Neural progenitor cell (in vitro differentiated cells): ENCODE results near the gene TUBGCP4. TPM values are rescaled to one million over a fixed set of nuclear protein-coding genes. Genes with fewer than 3 reads are reported as not detected.
A peak's percentile ranks its signal among the peaks of the same experiment; 100 is the strongest.

Experiments
- DNase-seq: peaks from one replicate; pipeline ENCODE4 v3.0.0-alpha.2; 2016; ENCODE audit warnings: low spot score
- H2AFZ ChIP-seq: fragments of 200-600 bp; sonication (generic); replicated peaks from 2 replicates; pipeline ENCODE4 v1.6.1; 2016; ENCODE audit warnings: antibody characterized with exemption
- H3F3A ChIP-seq: fragments of 200-600 bp; sonication (generic); 2 replicates; pipeline ENCODE4 v1.6.1; 2016; ENCODE audit warnings: antibody characterized with exemption, low read depth
- H3K27ac ChIP-seq: fragments of 200-600 bp; sonication (generic); 2 replicates; pipeline ENCODE4 v1.5.1; 2016; ENCODE audit warnings: mild to moderate bottlenecking
- H3K27me3 ChIP-seq: fragments of 200-600 bp; sonication (generic); 2 replicates; pipeline ENCODE4 v1.6.1; 2016; ENCODE audit warnings: mild to moderate bottlenecking, moderate library complexity
- H3K36me3 ChIP-seq: fragments of 200-600 bp; sonication (generic); 2 replicates; pipeline ENCODE4 v1.5.1; 2016
- H3K4me1 ChIP-seq: fragments of 200-600 bp; sonication (generic); 2 replicates; pipeline ENCODE4 v1.6.1; 2016; ENCODE audit warnings: mixed run types
- H3K4me2 ChIP-seq: fragments of 200-600 bp; sonication (generic); 2 replicates; pipeline ENCODE4 v1.6.1; 2016
- H3K4me3 ChIP-seq: fragments of 200-600 bp; sonication (generic); 2 replicates; pipeline ENCODE4 v1.5.1; 2016
- H3K79me2 ChIP-seq: fragments of 200-600 bp; sonication (generic); 2 replicates; pipeline ENCODE4 v1.6.1; 2016; ENCODE audit warnings: low read depth
- H3K9ac ChIP-seq: fragments of 200-600 bp; sonication (generic); 2 replicates; pipeline ENCODE4 v1.6.1; 2016
- H3K9me3 ChIP-seq: fragments of 200-600 bp; sonication (generic); 2 replicates; pipeline ENCODE4 v1.5.1; 2016; ENCODE audit warnings: low read depth
- H4K20me1 ChIP-seq: fragments of 200-600 bp; sonication (generic); 2 replicates; pipeline ENCODE4 v1.6.1; 2016; ENCODE audit warnings: low read depth
- H3K27ac Mint-ChIP-seq: 3 replicates; pipeline ENCODE4 v1.8.0; 2021; ENCODE audit warnings: mixed read lengths
- H3K27me3 Mint-ChIP-seq: 2 replicates; pipeline ENCODE4 v1.8.0; 2022; ENCODE audit warnings: low read depth, mild to moderate bottlenecking, inconsistent platforms, moderate library complexity, mixed read lengths; ENCODE audit not compliant: insufficient read depth
- H3K36me3 Mint-ChIP-seq: 3 replicates; pipeline ENCODE4 v1.8.0; 2021; ENCODE audit warnings: mixed read lengths
- H3K4me1 Mint-ChIP-seq: 3 replicates; pipeline ENCODE4 v1.8.0; 2021; ENCODE audit warnings: mixed read lengths
- H3K4me3 Mint-ChIP-seq: 3 replicates; pipeline ENCODE4 v1.8.0; 2021; ENCODE audit warnings: mild to moderate bottlenecking, moderate library complexity, mixed read lengths
- H3K9me3 Mint-ChIP-seq: 3 replicates; pipeline ENCODE4 v1.8.0; 2020; ENCODE audit warnings: mixed read lengths
- CTCF ChIP-seq: fragments of 200-600 bp; sonication (generic); IDR thresholded peaks from 2 replicates; pipeline ENCODE4 v1.5.1; 2017; ENCODE audit warnings: antibody characterized with exemption, mild to moderate bottlenecking
- EZH2 ChIP-seq: fragments of 200-600 bp; sonication (generic); IDR thresholded peaks from 2 replicates; pipeline ENCODE4 v1.6.1; 2017; ENCODE audit warnings: antibody characterized with exemption, mild to moderate bottlenecking, moderate library complexity
- EZH2phosphoT487 ChIP-seq: fragments of 200-600 bp; sonication (generic); IDR thresholded peaks from 2 replicates; pipeline ENCODE4 v1.6.1; 2017; ENCODE audit warnings: antibody characterized with exemption
- total RNA-seq: library from RNA; depleted of rRNA; stranded (reverse); fragments of >200 nt; gene quantifications from 2 replicates; pipeline ENCODE4 v1.2.3, GENCODE V29; 2015; ENCODE audit warnings: low replicate concordance

TUBGCP4 gene
- total RNA-seq, 1 donor from 2014 or later = 14.1 TPM

GRCh38 chr15:43439268-43439667 lies 68.4 kb downstream of the TUBGCP4 start:
- Histone ChIP-seq H3K4me2 (no peak overlapping the region), H3K4me3 (no peak overlapping the region), H3K36me3 (peaks cover 6% of the 10 kb centered on the region), H3K79me2 (no peaks in the 10 kb centered on the region), H4K20me1 (no peaks in the 10 kb centered on the region), H3K27me3 (no peaks in the 10 kb centered on the region), H3K4me1 (peaks cover 5% of the 10 kb centered on the region), H3K27ac (no peak overlapping the region), H3K9ac (no peak overlapping the region), H2AFZ (no peak overlapping the region), H3K9me3 (no peaks in the 10 kb centered on the region), H3F3A (peaks cover 6% of the 10 kb centered on the region)
- TF ChIP-seq EZH2phosphoT487 = no peak
- Mint-ChIP-seq H3K36me3 (peaks cover 22% of the 10 kb centered on the region), H3K4me1 (peaks cover 16% of the 10 kb centered on the region), H3K9me3 (no peaks in the 10 kb centered on the region), H3K27ac (no peak overlapping the region), H3K4me3 (no peak overlapping the region), H3K27me3 (no peaks in the 10 kb centered on the region)
- DNase-seq = no peak

- Mint-ChIP-seq H3K36me3 (peaks cover 26% of the 10 kb centered on the region), H3K4me1 (peaks cover 16% of the 10 kb centered on the region), H3K4me3 (no peak overlapping the region), H3K27me3 (no peaks in the 10 kb centered on the region), H3K9me3 (no peaks in the 10 kb centered on the region), H3K27ac (peak overlapping the region; percentile 94)
- no peaks in the 10 kb centered on the region for H3K79me2 ChIP-seq
- H3K27me3 ChIP-seq = no peaks in the 10 kb centered on the region
- H3K4me3 ChIP-seq = no peak overlapping the region
- H3K4me2 ChIP-seq = no peak overlapping the region
- peak overlapping the region; percentile 57 for H3K27ac ChIP-seq
- no peak for TF ChIP-seq EZH2phosphoT487
- peak; percentile 10 for TF ChIP-seq CTCF
- no peak for TF ChIP-seq EZH2
- peaks cover 5% of the 10 kb centered on the region for H3K4me1 ChIP-seq
- no peaks in the 10 kb centered on the region for H3K9me3 ChIP-seq
- no peaks in the 10 kb centered on the region for H4K20me1 ChIP-seq
- H2AFZ ChIP-seq = no peak overlapping the region
- H3F3A ChIP-seq = peaks cover 6% of the 10 kb centered on the region
- peaks cover 6% of the 10 kb centered on the region for H3K36me3 ChIP-seq
- no peak overlapping the region for H3K9ac ChIP-seq
- DNase-seq = peak; percentile 25
Observed at GRCh38 chr15:43440721-43441281, 69.9 kb downstream of the TUBGCP4 start.

- H3K79me2 ChIP-seq = no peaks in the 10 kb centered on the region
- H3K4me3 ChIP-seq = no peak overlapping the region
- no peaks in the 10 kb centered on the region for H3K9me3 ChIP-seq
- TF ChIP-seq CTCF (no peak), EZH2 (no peak), EZH2phosphoT487 (no peak)
- no peak for DNase-seq
- no peak overlapping the region for H2AFZ ChIP-seq
- no peaks in the 10 kb centered on the region for H4K20me1 ChIP-seq
- H3K36me3 ChIP-seq = peaks cover 6% of the 10 kb centered on the region
- Mint-ChIP-seq H3K27ac (peak overlapping the region; percentile 94), H3K9me3 (no peaks in the 10 kb centered on the region), H3K4me3 (peak overlapping the region; percentile 34), H3K4me1 (peaks cover 16% of the 10 kb centered on the region), H3K27me3 (no peaks in the 10 kb centered on the region), H3K36me3 (peaks cover 29% of the 10 kb centered on the region)
- H3K27me3 ChIP-seq = no peaks in the 10 kb centered on the region
- no peak overlapping the region for H3K9ac ChIP-seq
- H3K4me2 ChIP-seq = no peak overlapping the region
- peaks cover 6% of the 10 kb centered on the region for H3F3A ChIP-seq
- H3K4me1 ChIP-seq = peaks cover 5% of the 10 kb centered on the region
- H3K27ac ChIP-seq = peak overlapping the region; percentile 57
Observed at GRCh38 chr15:43441316-43441715, 70.4 kb downstream of the TUBGCP4 start.

- H3K4me3 ChIP-seq = no peak overlapping the region
- Mint-ChIP-seq H3K9me3 (no peaks in the 10 kb centered on the region), H3K27me3 (no peaks in the 10 kb centered on the region), H3K4me3 (no peak overlapping the region), H3K36me3 (peaks cover 29% of the 10 kb centered on the region), H3K4me1 (peaks cover 4% of the 10 kb centered on the region), H3K27ac (no peak overlapping the region)
- H3F3A ChIP-seq = peaks cover 1% of the 10 kb centered on the region
- TF ChIP-seq CTCF = no peak
- no peak for TF ChIP-seq EZH2phosphoT487
- TF ChIP-seq EZH2 = no peak
- no peak overlapping the region for H3K4me2 ChIP-seq
- H4K20me1 ChIP-seq = peaks cover 19% of the 10 kb centered on the region
- peaks cover 33% of the 10 kb centered on the region for H3K79me2 ChIP-seq
- DNase-seq = no peak
- H3K4me1 ChIP-seq = peaks cover 2% of the 10 kb centered on the region
- no peak overlapping the region for H3K27ac ChIP-seq
- H3K9ac ChIP-seq = no peak overlapping the region
- no peak overlapping the region for H2AFZ ChIP-seq
- H3K36me3 ChIP-seq = no peaks in the 10 kb centered on the region
- H3K27me3 ChIP-seq = no peaks in the 10 kb centered on the region
- H3K9me3 ChIP-seq = no peaks in the 10 kb centered on the region
Observed at GRCh38 chr15:43446344-43446743, 75.4 kb downstream of the TUBGCP4 start.
